Karpas-422 (cell line): ENCODE results near the gene KIF6. TPM values are rescaled to one million over a fixed set of nuclear protein-coding genes. Genes with fewer than 3 reads are reported as not detected.

Experiments
- DNase-seq: peaks from one replicate; pipeline ENCODE4 v3.0.0-alpha.2; 2015
- H2AFZ ChIP-seq: fragments of 200-600 bp; sonication (generic); 2 replicates; pipeline ENCODE4 v1.6.1; 2014; ENCODE audit warnings: antibody characterized with exemption, low read length, mixed read lengths
- H3K27ac ChIP-seq: fragments of 200-600 bp; sonication (generic); 2 replicates; pipeline ENCODE4 v1.5.1; 2014; ENCODE audit warnings: mild to moderate bottlenecking, low read length, moderate library complexity
- H3K27me3 ChIP-seq: fragments of 200-600 bp; sonication (generic); 2 replicates; pipeline ENCODE4 v1.6.1; 2014; ENCODE audit warnings: low read length, mixed read lengths
- H3K36me3 ChIP-seq: fragments of 200-600 bp; sonication (generic); 2 replicates; pipeline ENCODE4 v1.6.1; 2014; ENCODE audit warnings: low read length, mixed read lengths; ENCODE audit not compliant: insufficient read depth
- H3K4me1 ChIP-seq: fragments of 200-600 bp; sonication (generic); 2 replicates; pipeline ENCODE4 v1.6.1; 2014; ENCODE audit warnings: mild to moderate bottlenecking, low read length, mixed read lengths
- H3K4me2 ChIP-seq: fragments of 200-600 bp; sonication (generic); 2 replicates; pipeline ENCODE4 v1.6.1; 2014; ENCODE audit warnings: low read length, low read depth, mild to moderate bottlenecking; ENCODE audit not compliant: poor library complexity, severe bottlenecking
- H3K4me3 ChIP-seq: fragments of 200-600 bp; sonication (generic); 2 replicates; pipeline ENCODE4 v1.5.1; 2014; ENCODE audit warnings: mild to moderate bottlenecking, antibody characterized with exemption, low read length, mixed read lengths
- H3K79me2 ChIP-seq: fragments of 200-600 bp; sonication (generic); 2 replicates; pipeline ENCODE4 v1.6.1; 2014; ENCODE audit warnings: mild to moderate bottlenecking, low read length, mixed read lengths
- H3K9ac ChIP-seq: fragments of 200-600 bp; sonication (generic); 2 replicates; pipeline ENCODE4 v1.6.0; 2014; ENCODE audit warnings: low read length
- H3K9me2 ChIP-seq: fragments of 200-600 bp; sonication (generic), shearing (Covaris generic); replicated peaks from 2 replicates; pipeline ENCODE4 v1.6.0; 2014; ENCODE audit warnings: mild to moderate bottlenecking, low read length, moderate library complexity; ENCODE audit not compliant: insufficient read depth
- H3K9me3 ChIP-seq: fragments of 300-700, 200-600 bp; sonication (generic); 2 replicates; pipeline ENCODE4 v1.6.1; 2014; ENCODE audit warnings: low read length, mixed read lengths
- H4K20me1 ChIP-seq: fragments of 200-600 bp; sonication (generic); 2 replicates; pipeline ENCODE4 v1.6.1; 2014; ENCODE audit warnings: mild to moderate bottlenecking, antibody characterized with exemption, low read length, low read depth; ENCODE audit not compliant: insufficient read depth
- total RNA-seq: library from RNA; depleted of rRNA; stranded (reverse); fragments of >200 nt; shearing (Covaris generic); gene quantifications from 2 replicates; pipeline ENCODE4 v1.2.3, GENCODE V29; 2014; ENCODE audit warnings: low replicate concordance

KIF6 gene
- total RNA-seq, 1 experiment from 2014 or later, result not detected

DNA sequence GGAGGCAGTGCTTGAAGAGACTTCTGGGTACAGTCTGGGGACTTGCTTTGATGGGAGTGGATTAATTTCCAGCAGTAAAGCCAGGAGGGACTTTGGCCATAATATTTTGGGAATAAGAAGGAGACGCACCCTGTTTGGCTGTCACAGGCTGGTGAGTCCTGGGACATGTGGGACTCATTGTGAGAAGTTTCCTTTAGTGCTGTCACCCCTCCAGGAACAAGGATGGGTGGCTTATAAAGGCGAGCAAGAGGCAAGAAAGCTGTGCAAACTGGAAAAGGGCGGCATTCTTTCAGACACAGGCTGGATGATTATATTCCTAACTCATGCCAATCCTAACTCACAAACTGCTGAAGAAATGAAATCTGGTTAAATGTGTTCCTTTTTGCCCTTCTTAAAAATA lies 325.2 kb downstream of the KIF6 start:
- Histone ChIP-seq H3K4me3 (no peak overlapping the region), H3K9ac (no peak overlapping the region), H3K4me2 (no peak overlapping the region), H3K79me2 (no peaks in the 10 kb centered on the region), H2AFZ (no peak overlapping the region), H3K9me3 (no peaks in the 10 kb centered on the region), H3K4me1 (no peaks in the 10 kb centered on the region), H4K20me1 (no peaks in the 10 kb centered on the region), H3K27ac (no peak overlapping the region), H3K9me2 (no peaks in the 10 kb centered on the region), H3K27me3 (no peaks in the 10 kb centered on the region), H3K36me3 (no peaks in the 10 kb centered on the region)
- no peak for DNase-seq

DNA sequence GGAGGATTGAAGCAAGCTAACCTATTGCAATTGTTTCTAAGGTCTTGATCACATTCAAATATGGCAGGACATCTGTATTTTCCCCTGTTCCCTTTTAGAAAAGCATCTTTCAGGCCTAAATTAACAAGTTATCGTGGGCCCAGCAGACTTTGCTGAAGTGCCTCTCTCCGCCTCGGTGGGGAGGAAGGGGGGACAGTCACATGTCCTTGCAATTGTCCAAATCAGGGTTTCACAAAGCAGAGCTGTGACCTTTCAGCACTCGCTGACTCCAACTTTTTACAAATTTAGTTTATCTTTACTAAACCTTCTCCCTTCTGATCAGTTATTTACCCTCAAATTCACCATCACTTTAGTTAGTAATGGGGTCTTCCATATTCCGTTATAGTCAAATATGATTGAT lies 328.4 kb downstream of the KIF6 start:
- H3K4me2 ChIP-seq, result no peak overlapping the region
- no peaks in the 10 kb centered on the region for H3K4me1 ChIP-seq
- H3K36me3 ChIP-seq, result no peaks in the 10 kb centered on the region
- H3K9me2 ChIP-seq, result no peaks in the 10 kb centered on the region
- no peaks in the 10 kb centered on the region for H4K20me1 ChIP-seq
- no peaks in the 10 kb centered on the region for H3K79me2 ChIP-seq
- H3K27me3 ChIP-seq, result no peaks in the 10 kb centered on the region
- no peak overlapping the region for H2AFZ ChIP-seq
- DNase-seq, result no peak
- H3K4me3 ChIP-seq, result no peak overlapping the region
- no peaks in the 10 kb centered on the region for H3K9me3 ChIP-seq
- H3K27ac ChIP-seq, result no peak overlapping the region
- H3K9ac ChIP-seq, result no peak overlapping the region

GRCh38 chr6:39393075-39393474 lies 332.1 kb downstream of the KIF6 start:
- Histone ChIP-seq H3K4me3 (no peak overlapping the region), H3K4me2 (no peak overlapping the region), H3K36me3 (no peaks in the 10 kb centered on the region), H3K27ac (no peak overlapping the region), H3K79me2 (no peaks in the 10 kb centered on the region), H4K20me1 (no peaks in the 10 kb centered on the region), H3K9me2 (no peaks in the 10 kb centered on the region), H3K4me1 (no peaks in the 10 kb centered on the region), H3K27me3 (no peaks in the 10 kb centered on the region), H3K9ac (no peak overlapping the region), H2AFZ (no peak overlapping the region), H3K9me3 (no peaks in the 10 kb centered on the region)
- no peak for DNase-seq

GRCh38 chr6:39391182-39391581 lies 334.0 kb downstream of the KIF6 start:
- Histone ChIP-seq H3K9me2 (no peaks in the 10 kb centered on the region), H3K27ac (no peak overlapping the region), H2AFZ (no peak overlapping the region), H3K4me3 (no peak overlapping the region), H3K9ac (no peak overlapping the region), H3K4me2 (no peak overlapping the region), H3K27me3 (no peaks in the 10 kb centered on the region), H4K20me1 (no peaks in the 10 kb centered on the region), H3K36me3 (no peaks in the 10 kb centered on the region), H3K79me2 (no peaks in the 10 kb centered on the region), H3K9me3 (no peaks in the 10 kb centered on the region), H3K4me1 (no peaks in the 10 kb centered on the region)
- no peak for DNase-seq

GRCh38 chr6:39389484-39389767 lies 335.8 kb downstream of the KIF6 start:
- Histone ChIP-seq H3K9ac (no peak overlapping the region), H3K9me3 (no peaks in the 10 kb centered on the region), H3K27ac (no peak overlapping the region), H3K27me3 (no peaks in the 10 kb centered on the region), H3K4me3 (no peak overlapping the region), H2AFZ (no peak overlapping the region), H3K36me3 (no peaks in the 10 kb centered on the region), H3K9me2 (no peaks in the 10 kb centered on the region), H3K4me1 (no peaks in the 10 kb centered on the region), H4K20me1 (no peaks in the 10 kb centered on the region), H3K4me2 (no peak overlapping the region), H3K79me2 (no peaks in the 10 kb centered on the region)
- DNase-seq, result no peak

DNA sequence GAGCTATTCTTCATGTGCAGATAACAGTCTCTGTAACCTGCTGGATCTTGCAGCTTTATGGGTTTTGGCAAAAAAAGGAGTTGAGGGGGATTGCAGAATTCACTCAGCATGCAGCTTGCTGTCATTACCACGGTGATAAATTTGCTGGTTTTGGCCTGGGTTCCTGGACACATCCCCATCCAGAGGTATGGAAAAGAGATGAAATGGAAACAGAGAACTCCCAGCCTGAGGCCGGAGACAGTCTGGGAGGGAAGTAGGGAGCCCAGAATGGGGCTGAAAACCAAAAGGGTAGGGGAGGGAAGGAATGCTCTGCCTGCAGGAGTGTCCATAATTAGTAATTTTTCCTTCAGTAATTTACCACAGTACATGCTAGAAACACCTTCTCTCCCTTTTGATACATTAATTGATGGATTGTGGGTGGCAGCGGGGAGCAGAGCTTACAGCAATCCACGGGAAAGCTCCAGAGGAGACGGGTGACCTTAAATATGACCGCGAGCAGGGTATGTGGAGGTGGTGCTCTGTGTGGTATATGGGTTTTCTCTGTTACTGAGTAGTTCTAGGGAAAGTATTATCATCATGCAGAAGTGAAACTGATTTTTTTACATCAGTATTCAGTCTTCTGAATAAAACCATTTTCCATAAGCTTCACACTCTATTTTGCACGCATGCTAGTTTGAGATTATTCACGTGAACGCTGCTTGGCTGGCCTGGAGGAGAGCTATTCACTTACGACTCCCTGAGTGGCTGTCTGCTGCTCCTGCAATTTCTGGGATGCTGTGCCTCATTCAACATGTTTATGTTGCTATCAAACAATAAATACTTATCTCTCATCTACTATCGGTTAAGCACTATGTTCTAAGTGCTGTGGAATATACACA lies 336.4 kb downstream of the KIF6 start:
- Histone ChIP-seq H3K4me2 (no peak overlapping the region), H3K9me3 (no peaks in the 10 kb centered on the region), H3K4me3 (no peak overlapping the region), H2AFZ (no peak overlapping the region), H3K9ac (no peak overlapping the region), H3K36me3 (no peaks in the 10 kb centered on the region), H3K4me1 (no peaks in the 10 kb centered on the region), H3K9me2 (no peaks in the 10 kb centered on the region), H3K79me2 (no peaks in the 10 kb centered on the region), H3K27ac (no peak overlapping the region), H4K20me1 (no peaks in the 10 kb centered on the region), H3K27me3 (no peaks in the 10 kb centered on the region)
- peak; percentile 52 for DNase-seq

- Histone ChIP-seq H3K4me1 (no peaks in the 10 kb centered on the region), H3K9me2 (no peaks in the 10 kb centered on the region), H3K9ac (no peak overlapping the region), H3K27ac (no peak overlapping the region), H3K79me2 (no peaks in the 10 kb centered on the region), H4K20me1 (no peaks in the 10 kb centered on the region), H3K4me3 (no peak overlapping the region), H2AFZ (no peak overlapping the region), H3K27me3 (no peaks in the 10 kb centered on the region), H3K9me3 (no peaks in the 10 kb centered on the region), H3K36me3 (no peaks in the 10 kb centered on the region), H3K4me2 (no peak overlapping the region)
- no peak for DNase-seq
Observed at GRCh38 chr6:39387785-39388184, 337.4 kb downstream of the KIF6 start.

DNA sequence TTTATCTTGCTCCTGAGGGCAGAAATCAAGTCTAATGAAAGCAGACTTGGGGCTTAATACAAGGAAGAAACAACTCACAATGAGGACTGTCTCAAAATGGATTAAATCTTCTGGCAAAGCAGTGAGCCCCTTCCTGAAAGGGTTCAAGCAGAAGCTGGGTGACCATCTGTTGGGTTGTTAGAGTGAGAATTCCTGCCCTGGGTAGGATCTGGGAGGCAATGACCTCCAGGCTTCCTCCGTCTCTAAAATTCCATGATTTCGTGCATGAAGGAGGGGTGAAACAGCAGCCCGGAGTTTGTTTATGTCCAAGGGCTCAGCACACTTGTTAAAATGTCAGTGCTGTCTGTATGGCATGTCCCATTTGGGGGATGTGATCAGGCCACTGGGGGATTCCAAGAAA lies 338.7 kb downstream of the KIF6 start:
- H3K27ac ChIP-seq, result no peak overlapping the region
- H3K4me2 ChIP-seq, result no peak overlapping the region

More for the DNA sequence above, 338.7 kb downstream of the KIF6 start:
- Histone ChIP-seq H3K9me3 (no peaks in the 10 kb centered on the region), H3K36me3 (no peaks in the 10 kb centered on the region), H4K20me1 (no peaks in the 10 kb centered on the region), H2AFZ (no peak overlapping the region), H3K4me1 (no peaks in the 10 kb centered on the region), H3K4me3 (no peak overlapping the region), H3K79me2 (no peaks in the 10 kb centered on the region), H3K9me2 (no peaks in the 10 kb centered on the region), H3K27me3 (no peaks in the 10 kb centered on the region), H3K9ac (no peak overlapping the region)
- no peak for DNase-seq
